Measurements from ENCODE around the gene ZBTB20.

DNA sequence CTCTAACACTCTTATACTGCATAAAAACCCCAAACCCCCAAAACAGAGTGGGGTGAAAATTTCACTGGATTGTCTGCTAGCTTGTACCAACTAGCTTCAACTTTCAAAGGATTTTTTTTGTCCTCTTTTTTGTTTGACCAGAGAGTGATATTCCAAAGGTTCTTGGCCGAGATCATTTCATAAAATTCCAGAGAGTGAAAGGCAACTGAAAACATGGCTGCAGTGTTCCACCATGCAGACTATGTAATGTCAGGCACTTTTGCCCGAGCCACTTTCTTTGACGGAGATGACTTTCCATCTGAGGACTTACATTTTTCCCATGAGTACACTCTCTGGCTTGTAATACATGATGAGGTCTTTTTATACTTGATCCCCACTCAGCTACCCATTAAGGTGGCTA lies 745.7 kb downstream of the ZBTB20 start:
- TF ChIP-seq, protein P1, sequence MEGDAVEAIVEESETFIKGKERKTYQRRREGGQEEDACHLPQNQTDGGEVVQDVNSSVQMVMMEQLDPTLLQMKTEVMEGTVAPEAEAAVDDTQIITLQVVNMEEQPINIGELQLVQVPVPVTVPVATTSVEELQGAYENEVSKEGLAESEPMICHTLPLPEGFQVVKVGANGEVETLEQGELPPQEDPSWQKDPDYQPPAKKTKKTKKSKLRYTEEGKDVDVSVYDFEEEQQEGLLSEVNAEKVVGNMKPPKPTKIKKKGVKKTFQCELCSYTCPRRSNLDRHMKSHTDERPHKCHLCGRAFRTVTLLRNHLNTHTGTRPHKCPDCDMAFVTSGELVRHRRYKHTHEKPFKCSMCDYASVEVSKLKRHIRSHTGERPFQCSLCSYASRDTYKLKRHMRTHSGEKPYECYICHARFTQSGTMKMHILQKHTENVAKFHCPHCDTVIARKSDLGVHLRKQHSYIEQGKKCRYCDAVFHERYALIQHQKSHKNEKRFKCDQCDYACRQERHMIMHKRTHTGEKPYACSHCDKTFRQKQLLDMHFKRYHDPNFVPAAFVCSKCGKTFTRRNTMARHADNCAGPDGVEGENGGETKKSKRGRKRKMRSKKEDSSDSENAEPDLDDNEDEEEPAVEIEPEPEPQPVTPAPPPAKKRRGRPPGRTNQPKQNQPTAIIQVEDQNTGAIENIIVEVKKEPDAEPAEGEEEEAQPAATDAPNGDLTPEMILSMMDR (IDR thresholded peaks at IDR 0.05), result no peak
- TF ChIP-seq POLR2AphosphoS5 (IDR thresholded peaks at IDR 0.05) (no peak), POLR2A (IDR thresholded peaks at IDR 0.05) (no peak)
